Measurements from ENCODE around the gene IGFBPL1. TPM values are rescaled to one million over a fixed set of nuclear protein-coding genes. Genes with fewer than 3 reads are reported as not detected.

Gene IGFBPL1
- total RNA-seq (2022; extraction: Qiagen RNA extraction; ENCODE audit: low read depth), result 1.8 to 3.0 TPM (median 2.6 TPM) in 5 replicates

GRCh38 chr9:38423973-38424843 is at the start of gene IGFBPL1:
IGFBPL1 (minus strand) TSS chr9:38424454; CDS start chr9:38424424, 30 bp downstream.

GRCh38 chr9:38392235-38393127 is 31.8 kb downstream of the IGFBPL1 start, which contains the start of gene ALDH1B1:
ALDH1B1 (plus strand) TSS chr9:38392702; CDS start chr9:38395749, 3,047 bp downstream.

Other genes with a start within 250 kb of the IGFBPL1 start
- gene ALDH1B1, start 31.8 kb downstream of the IGFBPL1 start, total RNA-seq (2022; extraction: Qiagen RNA extraction; ENCODE audit: low read depth), result 48.3 to 54.7 TPM (median 50.8 TPM) in 5 replicates
- gene ANKRD18A, start 196.1 kb upstream of the IGFBPL1 start, total RNA-seq (2022; extraction: Qiagen RNA extraction; ENCODE audit: low read depth), result 5.6 to 13.3 TPM (median 9.8 TPM) in 5 replicates

Measured in A549 treated with GW870086 at 1 μM for 4 hours (cell line).